ENCODE results near the gene ANGPTL4.
"Not testable (repeated sequence)": the region's sequence is repeated elsewhere in the genome, so short reads cannot be mapped to it uniquely, and the experiment has no call there.

ANGPTL4 gene

DNA sequence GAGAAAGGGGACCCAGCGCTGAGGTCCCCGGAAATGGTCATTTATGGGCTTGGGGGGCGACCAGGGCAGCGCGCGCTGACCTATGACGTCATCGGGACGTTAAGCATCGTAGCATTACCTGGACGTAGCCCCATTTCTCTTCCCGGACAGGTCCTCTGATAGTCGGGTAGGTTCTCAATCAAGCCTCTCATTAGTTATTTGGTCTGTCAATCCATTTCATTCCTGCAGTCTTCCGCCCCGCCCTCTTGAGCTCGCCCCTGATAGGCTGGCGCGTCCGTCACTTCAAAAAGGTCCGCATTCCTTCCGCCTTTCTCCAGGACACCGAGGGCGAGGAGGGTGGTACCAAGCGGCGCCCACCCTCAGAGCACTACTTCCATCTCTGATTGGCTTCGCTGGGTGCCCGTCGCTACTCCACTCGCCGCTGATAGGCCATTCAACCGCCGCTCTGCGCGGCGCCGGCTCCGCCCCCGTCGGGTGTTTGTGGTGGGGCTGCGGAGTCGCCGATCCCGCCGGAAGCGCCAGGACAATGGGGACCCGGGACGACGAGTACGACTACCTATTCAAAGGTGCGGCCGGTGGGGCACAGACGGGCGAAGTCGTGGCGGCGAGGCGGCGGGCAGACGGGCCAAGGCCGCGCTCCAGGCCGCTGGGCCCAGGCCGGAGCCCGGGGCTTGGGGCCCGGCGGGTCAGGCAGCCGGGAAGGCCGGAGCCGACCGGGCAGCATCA lies 26.1 kb downstream of the ANGPTL4 start, which contains the start of gene RAB11B:
Gene RAB11B, plus strand, starts transcription at position 470 of the 726 bp plus-strand sequence. Its CDS starts 57 bp downstream, at position 527.
- DNase-seq (ENCODE audit: low read depth), result peak; percentile 93

DNA sequence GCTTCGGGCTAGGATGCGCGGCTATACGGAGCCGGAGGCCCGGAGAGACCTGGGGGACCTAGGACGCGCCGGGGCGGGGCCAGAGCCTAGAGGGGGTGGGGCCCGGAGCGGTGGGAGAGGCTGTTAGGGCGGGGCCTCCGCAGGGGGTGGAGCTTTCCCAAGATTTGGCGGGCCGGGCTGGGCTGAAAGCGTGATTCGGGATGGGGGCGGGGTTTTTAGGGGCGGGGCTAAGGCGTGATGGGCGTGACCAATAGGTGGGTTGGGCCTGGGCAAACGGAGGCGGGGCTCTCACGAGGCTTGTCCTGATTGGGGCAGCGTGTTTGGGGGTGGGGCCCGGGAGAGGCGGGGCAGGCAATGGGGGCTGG lies 26.6 kb downstream of the ANGPTL4 start:
- peak; percentile 79 for DNase-seq (ENCODE audit: low read depth)

DNA sequence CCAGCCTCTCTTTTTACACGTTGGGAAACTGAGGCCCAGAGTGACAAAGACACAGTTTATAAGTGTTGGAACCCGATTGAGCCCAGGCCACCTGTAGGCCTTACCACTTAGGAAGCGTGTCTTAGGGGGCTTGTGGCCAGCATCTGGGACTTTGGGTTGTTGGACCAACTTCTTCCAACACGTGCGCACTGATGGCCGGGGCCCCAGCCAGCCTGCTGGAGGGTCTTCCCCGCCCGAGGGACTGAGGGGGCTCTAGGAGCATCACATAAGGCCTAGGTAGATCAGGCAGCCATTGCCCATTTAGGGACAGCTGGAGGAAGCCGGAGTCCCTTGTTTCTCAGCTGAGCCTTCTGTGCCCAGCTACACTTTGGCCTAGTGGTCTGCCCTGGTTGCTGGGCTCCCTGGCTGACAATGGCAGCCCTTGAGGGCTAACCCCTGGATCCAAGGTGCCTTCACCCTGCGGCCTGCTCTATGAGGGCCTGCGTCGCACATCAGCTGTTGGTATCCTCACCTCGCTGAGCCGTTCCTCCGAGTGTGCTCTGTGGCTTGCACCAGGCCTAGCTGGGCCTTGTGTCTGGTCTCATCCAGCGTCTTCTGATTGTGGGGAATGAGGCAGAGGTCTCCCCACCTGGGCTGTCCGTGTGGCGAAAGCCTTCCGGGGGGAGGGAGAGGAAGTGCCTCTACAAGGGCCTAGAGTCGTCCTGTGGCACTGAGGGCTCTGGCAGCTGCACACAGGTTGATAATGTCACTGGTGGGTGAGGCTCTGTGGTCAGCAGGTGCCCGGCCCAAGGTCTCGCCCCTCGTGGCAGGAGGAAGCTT lies 27.5 kb downstream of the ANGPTL4 start:
- no peak for DNase-seq (ENCODE audit: low read depth)

DNA sequence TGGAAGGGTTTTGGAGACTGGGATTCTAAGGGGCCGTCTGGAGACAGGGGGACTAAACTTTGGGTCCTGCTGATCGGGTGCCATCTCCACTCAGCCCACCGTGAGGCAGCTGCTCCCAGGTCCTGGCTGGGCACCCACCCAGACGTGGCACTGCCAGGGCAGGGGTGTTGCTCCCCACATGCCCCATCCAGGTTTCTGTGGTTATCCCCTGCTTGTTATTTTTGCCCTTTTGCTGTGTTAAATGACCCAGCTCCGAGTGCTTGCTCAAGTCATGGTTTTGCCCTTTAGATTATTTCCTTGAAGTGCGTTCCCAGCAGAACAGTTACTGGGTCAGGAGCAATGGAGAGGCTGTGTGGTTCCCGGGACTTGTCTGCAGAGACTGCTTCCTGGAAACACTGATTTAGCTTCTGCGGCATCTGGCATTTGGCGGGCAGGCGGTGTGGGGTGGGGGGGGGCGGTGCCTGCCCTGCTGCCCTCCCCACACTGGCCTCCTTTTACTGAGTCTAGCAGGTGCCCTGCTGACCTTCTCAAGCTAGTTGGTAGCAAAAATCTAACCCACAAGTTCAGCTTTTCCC lies 28.1 kb downstream of the ANGPTL4 start:
- no peak for DNase-seq (ENCODE audit: low read depth)

DNA sequence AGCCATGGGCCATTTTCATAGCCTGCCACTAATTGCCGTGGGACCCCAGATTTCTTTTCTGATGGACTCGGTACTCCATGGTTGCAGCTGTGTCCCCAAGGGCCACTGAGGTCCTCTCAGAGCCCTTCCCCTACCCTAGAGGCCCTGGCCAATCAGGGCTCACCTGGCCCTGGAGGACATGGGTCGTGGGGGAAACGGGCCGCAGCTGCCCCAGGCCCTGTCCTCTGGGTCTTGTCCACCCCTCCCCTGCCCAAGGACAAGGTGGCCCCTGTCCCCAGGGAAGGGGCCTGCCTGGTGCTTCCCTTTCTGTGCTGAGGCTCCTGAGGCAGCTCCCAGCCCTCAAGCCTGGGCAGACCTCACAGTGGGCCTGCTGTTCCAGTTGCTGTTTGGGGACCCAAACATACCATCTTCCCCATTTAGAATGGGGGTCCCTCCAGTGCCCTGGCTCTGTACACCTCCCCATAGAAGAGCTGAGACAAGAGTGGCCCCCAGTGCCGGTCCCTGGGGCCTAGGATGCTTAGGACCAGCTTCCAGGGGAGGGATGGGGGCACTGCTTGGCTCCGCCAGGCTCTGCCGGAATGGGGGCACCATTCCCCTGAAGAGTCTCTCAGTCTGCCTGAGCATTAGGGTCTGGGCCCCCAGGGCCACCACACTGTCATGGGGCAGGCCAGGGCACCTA lies 29.4 kb downstream of the ANGPTL4 start:
- no peak for DNase-seq (ENCODE audit: low read depth)

DNA sequence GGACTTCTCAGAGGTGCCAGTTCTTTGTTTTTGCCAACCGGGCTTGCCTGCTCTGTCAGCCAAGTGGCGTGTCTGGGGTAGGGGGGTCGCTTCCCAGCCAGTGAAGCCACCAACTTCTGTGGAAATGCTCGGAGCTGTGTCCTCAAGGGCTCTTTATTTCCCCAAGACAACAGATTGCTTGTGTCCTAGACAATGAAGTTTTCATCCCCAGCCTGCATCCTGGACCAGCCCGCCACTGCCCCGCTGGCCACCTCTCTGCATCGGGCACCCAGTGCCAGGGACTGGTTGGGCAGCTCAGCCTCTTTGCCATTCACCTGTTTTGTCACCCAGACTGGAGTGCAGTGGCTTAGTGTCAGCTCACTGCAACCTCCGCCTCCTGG lies 29.9 kb downstream of the ANGPTL4 start:
- no peak for DNase-seq (ENCODE audit: low read depth)

DNA sequence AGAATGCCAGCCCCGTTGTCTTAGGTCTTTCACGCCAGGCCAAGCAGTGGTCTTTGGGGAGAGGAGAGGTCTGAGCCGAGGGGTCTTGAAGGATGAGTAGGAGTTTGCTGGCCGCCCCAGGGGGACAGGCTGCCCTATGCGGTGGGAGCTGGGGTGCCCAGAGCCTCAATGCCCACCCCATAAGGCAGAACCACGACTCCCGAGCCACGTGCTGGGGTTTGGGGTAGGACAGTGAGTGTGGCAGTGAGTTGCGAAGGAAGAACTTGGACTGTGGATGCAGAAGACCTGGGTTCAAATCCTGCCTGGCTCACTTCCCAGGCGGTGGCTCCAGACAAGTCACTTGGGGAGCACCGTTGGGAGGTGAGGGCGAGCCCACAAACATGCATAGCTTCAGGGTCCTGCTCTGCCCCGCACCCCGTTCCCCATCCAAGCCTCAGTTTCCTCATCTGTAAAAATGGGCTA lies 31.7 kb downstream of the ANGPTL4 start:
- DNase-seq (ENCODE audit: low read depth), result no peak

DNA sequence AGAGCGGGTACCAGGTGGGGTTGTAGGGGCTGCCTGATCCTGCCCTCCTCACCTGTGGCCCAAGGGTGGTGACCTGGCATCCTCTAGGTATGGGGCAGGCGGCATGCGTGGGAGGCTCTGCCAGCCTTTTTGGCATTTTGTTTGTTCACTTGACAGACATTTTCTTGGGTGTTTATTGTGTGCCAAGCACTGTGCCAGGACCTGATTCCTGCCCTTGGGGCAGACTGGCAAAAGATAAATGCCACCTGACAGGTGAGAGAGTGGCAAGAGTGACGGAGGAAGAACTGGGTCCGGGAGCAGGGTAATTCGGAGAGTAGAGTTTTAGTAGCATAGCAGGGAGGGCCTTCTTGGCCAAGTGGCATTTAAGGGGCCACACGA lies 32.2 kb downstream of the ANGPTL4 start:
- DNase-seq (ENCODE audit: low read depth), result no peak

DNA sequence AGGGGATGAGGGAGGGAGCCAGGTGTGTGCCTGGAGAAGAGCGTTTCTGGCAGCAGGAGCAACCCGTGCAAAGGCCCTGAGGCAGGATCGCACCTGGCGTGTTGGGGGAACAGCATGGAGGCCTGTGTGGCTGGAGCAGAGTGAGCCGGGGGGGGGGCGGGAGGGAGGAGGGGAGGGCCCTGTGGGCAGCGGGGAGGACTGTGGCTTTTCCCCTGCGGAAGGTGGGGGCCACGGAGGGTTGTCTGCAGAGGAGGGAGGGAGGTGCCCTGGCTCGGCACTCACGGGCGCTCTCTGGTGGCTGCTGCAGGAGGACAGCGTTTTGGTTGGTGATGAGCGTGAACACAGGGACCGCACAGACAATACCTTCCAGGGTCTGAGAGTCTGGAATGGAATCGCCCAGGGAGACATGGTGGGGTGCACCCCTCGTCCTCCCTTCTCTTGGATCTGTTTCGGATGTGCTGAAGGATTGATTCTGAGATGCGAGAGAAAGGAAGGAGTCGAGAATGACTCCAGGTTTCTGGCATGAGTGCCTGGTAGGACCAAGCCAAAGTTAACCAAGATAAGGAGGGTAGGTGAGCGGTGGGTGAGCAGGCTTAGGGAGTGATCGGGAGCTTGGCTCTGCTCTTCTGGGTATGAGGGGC lies 32.7 kb downstream of the ANGPTL4 start:
- peak; percentile 53 for DNase-seq (ENCODE audit: low read depth)

DNA sequence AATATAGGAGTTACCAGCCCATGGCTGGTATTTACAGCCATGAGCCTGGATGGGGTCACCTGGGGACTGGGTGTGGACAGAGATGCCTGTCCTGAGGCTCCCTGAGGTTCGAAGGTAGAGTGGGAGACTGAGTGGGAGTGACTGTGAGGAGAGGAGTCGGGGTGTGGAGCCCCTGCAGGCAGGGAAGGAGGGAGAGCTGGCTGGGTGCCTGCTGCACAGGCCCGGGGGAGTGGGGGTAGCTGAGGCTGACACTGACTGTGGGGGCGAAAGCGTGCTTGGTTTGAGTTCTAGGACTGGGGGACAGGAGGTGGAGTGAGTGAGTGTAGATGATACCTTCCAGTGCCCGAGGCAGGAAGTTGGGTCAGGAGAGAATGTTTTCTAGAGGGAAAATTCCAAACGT lies 33.3 kb downstream of the ANGPTL4 start:
- DNase-seq (ENCODE audit: low read depth), result no peak

DNA sequence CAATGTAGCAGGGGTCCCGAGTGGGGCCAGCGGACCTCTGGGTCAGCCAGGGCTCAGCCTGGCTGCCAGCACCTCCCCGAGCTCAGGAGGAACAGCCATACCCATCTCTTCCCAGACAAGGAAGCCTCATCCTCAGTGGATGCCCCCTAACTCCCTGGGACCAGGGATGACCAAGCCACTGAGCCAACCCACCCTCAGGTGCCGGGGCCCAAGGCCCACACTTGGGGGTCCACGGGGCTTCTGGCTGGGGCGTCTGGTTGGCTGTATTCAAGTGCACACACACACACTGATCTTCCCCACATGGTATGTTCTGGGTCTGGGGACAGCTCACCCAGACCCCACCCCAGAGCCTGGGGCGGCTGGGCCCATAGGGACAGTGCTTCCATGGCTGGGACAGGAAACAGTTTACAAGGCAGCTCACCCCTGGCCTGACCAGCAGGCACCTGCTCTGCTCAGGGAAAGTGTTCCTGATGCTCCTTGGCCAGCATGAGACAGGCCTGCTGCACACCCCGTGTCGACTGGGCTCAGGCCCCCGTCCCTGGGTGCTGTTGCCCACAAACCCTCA lies 33.9 kb downstream of the ANGPTL4 start:
- no peak for DNase-seq (ENCODE audit: low read depth)

DNA sequence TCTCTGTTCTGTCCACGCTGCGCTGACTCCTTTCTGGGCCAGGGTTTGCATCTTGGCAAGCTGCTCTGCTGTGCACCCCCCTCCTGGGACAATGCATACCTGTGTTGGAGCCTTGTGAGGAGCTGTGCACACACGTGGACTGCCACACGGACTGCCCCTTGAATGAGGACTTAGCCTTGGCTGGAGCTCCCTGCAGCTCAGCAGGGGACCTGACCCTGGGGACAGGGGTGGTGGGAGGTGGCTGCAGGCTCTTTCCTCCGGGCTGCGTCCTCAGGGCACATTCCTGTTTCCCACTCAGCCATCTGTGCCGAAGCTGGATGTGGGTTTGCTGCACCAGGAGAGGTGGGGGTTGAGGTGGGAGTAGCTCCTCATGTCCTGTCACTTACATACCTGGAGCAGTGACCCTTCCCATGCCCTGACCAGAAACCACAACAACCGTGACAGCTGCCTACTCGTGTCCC lies 34.4 kb downstream of the ANGPTL4 start:
- DNase-seq (ENCODE audit: low read depth), result no peak

DNA sequence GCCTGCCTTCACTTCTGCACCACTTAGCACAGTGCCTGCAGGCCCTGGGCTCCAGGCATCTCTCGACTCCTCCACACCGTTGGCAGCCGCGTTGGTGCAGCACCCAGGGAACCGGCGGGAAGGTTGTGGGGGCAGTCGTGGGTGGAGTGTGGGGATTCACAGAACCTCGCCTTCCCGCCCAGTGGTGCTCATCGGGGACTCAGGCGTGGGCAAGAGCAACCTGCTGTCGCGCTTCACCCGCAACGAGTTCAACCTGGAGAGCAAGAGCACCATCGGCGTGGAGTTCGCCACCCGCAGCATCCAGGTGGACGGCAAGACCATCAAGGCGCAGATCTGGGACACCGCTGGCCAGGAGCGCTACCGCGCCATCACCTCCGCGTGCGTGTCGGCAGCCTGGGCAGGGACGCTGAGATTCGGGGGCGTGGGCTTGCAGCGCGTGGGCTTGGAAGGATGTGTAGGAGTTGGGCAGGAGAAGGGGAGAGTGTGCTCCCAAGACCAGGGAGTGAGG lies 35.8 kb downstream of the ANGPTL4 start:
- DNase-seq (ENCODE audit: low read depth), result no peak

DNA sequence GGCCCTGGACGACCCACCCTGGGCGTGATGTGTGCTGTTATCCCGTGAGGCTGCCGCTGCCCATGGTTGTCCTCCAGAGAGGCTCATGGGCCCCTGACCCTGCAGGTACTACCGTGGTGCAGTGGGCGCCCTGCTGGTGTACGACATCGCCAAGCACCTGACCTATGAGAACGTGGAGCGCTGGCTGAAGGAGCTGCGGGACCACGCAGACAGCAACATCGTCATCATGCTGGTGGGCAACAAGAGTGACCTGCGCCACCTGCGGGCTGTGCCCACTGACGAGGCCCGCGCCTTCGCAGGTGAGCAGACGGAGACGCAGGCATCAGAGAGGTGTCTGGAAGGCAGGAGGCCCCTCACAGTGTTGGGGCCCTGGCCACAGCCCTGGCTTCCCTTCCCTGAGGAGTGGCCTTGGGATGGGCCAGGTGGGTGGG lies 38.0 kb downstream of the ANGPTL4 start:
- no peak for DNase-seq (ENCODE audit: low read depth)

DNA sequence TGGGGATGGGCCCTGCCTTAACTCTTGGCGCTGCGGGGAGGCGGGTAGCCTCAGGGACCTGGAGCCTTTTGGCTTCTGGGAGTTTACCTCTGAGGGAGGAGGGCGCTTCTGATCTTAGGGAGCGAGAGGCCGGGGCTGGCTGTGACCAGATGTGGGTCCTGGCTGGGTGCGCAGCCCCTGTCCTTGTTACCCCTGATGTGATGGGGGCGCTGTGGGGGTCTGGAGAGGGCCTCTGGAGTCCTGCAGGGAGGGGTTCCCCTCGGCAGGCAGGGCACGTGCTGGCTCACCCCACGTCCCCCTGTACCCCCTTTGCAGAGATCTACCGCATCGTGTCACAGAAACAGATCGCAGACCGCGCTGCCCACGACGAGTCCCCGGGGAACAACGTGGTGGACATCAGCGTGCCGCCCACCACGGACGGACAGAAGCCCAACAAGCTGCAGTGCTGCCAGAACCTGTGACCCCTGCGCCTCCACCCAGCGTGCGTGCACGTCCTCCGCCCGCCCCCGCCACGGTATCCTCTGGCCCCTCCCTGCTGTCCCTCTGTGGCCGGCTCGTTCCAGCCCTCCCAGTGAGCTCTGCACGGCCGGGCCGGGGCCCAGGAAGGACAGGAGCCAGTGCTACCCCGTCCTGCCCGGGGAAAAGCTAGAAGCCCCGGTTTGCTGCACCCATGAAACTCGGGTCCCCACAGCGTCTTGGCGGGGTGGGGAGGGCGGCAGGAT lies 39.3 kb downstream of the ANGPTL4 start:
- DNase-seq (ENCODE audit: low read depth), result no peak

DNA sequence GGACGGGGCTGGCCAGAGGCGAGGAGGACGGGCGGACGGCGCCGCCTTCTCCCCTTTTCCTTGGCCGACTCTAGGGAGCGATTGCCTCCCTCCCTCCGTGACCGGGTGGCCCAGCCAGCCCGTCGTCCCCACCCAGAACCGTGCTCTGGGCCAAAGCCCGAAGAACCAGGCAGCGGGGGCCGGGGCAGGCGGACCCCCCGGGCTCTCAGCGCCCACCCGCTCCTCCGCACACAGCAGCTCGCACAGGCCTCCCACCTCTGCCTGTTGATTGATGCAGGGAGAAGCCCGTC lies 39.8 kb downstream of the ANGPTL4 start:
- no peak for DNase-seq (ENCODE audit: low read depth)

DNA sequence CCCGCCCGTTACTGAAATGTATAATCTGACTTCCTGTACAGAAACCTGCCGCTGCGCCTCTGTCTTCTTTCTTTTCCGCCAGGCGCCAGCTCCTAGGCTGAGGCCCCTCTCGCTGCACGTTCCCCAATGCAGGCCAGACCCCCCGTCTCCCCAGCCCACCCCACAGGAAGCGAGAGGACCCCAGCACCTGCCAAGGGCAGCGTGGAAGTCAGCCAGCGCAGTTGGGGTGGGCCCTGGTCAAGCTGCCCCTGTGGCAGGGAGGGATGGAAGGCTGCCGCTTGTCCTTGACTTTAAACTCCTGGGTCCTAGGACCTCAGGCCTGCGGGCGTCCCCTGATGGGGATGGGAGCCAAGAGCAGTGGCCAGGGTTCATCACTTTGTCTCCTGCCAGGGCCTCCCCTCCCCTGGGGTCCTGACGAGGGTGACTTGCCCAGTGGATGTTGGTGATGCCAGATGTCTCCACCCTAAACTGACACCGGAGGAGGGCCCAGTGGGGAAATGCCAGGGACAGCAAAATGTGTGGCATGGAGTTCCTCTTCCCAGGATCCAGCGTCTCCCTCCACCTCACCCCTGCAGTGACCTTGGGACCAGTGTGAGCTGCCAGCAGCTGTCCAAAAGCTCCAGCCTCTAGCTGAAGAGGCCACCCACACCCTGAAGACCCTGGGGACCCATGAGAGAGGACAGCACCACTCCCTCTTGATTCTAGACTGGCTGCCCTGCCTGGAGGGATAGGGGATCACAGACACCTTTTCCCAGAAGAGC lies 40.6 kb downstream of the ANGPTL4 start:
- no peak for DNase-seq (ENCODE audit: low read depth)

DNA sequence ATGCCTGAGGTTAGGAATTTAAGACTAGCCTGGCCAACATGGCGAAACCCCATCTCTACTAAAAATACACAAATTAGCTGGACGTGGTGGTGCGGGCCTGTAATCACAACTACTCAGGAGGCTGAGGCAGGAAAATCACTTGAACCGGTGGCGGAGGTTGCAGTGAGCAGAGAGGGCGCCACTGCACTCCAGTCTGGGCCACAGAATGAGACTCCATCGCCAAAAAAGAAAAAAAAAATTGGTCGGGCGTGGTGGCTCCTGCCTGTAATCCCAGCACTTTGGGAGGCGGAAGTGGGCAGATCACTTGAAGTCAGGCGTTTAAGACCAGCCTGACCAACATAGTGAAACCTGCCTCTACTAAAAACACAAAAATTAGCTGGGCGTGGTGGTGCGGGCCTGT lies 46.8 kb downstream of the ANGPTL4 start:
- not testable (repeated sequence) for DNase-seq (ENCODE audit: low read depth)

DNA sequence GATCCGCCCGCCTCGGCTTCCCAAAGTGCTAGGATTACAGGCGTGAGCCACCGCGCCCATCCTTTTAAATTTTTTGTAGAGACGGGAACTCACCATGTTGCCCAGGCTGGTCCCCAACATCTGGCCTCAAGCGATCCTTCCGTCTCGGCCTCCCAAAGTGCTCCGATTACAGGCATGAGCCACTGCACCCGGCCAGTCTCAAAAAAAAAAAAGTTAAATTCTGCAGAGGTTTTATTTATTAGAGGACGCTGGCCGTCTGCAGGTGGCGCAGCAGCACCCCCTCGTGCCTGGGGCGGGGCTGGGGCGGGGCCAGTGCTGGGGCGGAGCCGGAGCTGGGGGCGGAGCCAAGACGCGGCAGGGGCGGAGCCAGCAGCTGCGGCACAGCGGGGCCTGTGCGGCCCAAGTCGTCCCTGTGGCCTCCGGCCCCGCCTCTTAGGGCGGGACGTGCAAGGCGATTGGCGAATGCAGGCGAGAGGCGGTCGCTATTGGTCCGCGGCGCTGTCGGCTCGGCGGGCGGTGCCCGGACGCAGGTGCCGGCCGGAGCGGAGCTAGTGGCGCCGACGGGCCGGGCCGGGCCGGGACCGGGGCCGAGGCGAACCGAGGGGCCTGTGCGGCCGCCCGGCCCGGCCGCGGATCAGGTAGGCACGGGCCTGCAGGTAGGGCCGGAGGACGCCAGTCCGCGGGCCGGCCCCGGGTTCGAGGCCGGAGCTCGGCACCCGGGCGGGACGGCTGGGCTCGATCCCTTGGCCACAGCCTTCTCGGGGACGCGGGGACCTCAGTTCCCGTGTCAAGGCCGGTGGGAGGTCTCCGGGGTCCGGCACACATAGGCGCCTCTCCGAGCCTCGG lies 49.1 kb downstream of the ANGPTL4 start, which contains the start of gene MARCHF2:
Gene MARCHF2, plus strand, starts transcription at position 523 of the 846 bp plus-strand sequence. CDS start 8,536 bp downstream, outside the sequence.
- peak; percentile 91 for DNase-seq (ENCODE audit: low read depth)
